ENCODE data around the gene CD59. TPM values are rescaled to one million over a fixed set of nuclear protein-coding genes. Genes with fewer than 3 reads are reported as not detected.
A peak's percentile ranks its signal among the peaks of the same experiment; 100 is the strongest.

The CD59 gene
- total and polyA plus RNA-seq, 9 of the 15 experiments (the other 6 are each of a cell fraction or from before 2014, with no cell fraction given): 38.1 to 338 (median 173) TPM

DNA sequence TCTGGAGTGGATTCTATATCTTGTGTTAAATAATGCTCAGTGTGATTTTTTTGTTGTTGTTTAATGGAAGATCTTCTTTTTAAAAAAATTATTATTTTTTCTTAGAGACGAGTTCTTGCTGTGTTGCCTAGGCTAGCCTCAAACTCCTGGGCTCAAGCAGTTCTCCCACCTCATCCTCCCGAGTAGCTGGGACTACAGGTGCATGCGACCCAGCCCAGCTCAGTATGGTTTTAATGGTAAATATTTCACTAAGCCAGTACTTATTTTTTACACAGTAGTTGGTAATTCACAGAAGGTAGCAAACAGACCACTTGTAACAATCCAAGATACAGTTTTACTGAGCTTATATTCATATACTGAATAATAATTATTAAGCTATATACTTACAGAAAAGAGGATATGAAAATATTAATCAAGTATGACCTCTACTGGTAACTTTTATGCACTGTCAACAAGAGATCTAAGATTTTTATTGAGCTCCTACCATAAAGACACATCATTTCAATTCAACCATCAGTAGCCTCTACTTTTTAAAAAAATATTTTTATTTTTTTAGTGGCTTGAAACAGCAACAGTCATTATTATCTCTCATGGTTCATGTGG is 6.1 kb upstream of the CD59 start:
- DNase-seq (ENCODE audit: extremely low read depth in 1 of 4, low spot score in 3 of 4) (no peak), ATAC-seq (peak; percentile 54), FAIRE-seq (no peak)
- Histone ChIP-seq H3K79me2 (ENCODE audit: control insufficient read depth, insufficient read depth, low read length) (no peaks in the 10 kb centered on the region), H3K36me3 (ENCODE audit: control insufficient read depth, insufficient read depth, low read length) (peaks cover 18% of the 10 kb centered on the region), H3K9me3 (replicated peaks; ENCODE audit: control insufficient read depth, insufficient read depth, low read depth, low read length) (no peaks in the 10 kb centered on the region), H3K27ac (ENCODE audit: extremely low read depth, low read depth, low read length) (no peak overlapping the region), H2AFZ (ENCODE audit: low read depth, low read length) (no peak overlapping the region), H3K27me3 (ENCODE audit: control insufficient read depth in 2 of 2, insufficient read depth in 2 of 2, low read length in 2 of 2) (no peaks in the 10 kb centered on the region), H3K4me3 (no peak overlapping the region), H3K9me1 (ENCODE audit: control insufficient read depth, insufficient read depth, low read length) (no peaks in the 10 kb centered on the region), H3K4me2 (ENCODE audit: insufficient read depth, low read length) (no peak overlapping the region), H4K20me1 (replicated peaks; ENCODE audit: control insufficient read depth, insufficient read depth, low read length) (no peaks in the 10 kb centered on the region), H3K9ac (ENCODE audit: insufficient read depth in 1 of 2, low read depth in 2 of 2, low read length in 2 of 2) (no peak overlapping the region), H3K4me1 (replicated peaks in 1 of 2; ENCODE audit: control insufficient read depth in 2 of 2, insufficient read depth in 2 of 2, low read length in 2 of 2) (peaks cover 4 to 15% of the 10 kb centered on the region in 2 experiments; a peak in 3 of 5 replicates)
- intact Hi-C loops (cut with micrococcal nuclease) (loop anchor here (1.0 to 5.0 kb wide), 2 partner anchors 26 to 205 kb away; no protein-coding TSS in a partner anchor), in situ Hi-C loops (cut with MboI) (no loop called here)
- POLR2A ChIA-PET: interaction anchor here (0.6 to 1.1 kb wide), 8 partner anchors 10 to 240 kb away, joined by 3 to 5 read pairs (median 3); no protein-coding TSS in a partner anchor
- CTCF ChIA-PET (ENCODE audit: low intra/inter-chr PET ratio): interaction anchor here (1.4 to 1.8 kb wide), 2 partner anchors 26 to 200 kb away, joined by 5 to 19 read pairs; no protein-coding TSS in a partner anchor
- WGBS (ENCODE audit: insufficient coverage, low coverage, missing lambda C conversion rate): 54% methylated on average over 3 of the region's 3 CpGs
- no TSS peak for BruUV-seq (replicated peaks)
- TF ChIP-seq ZNF444 (CRISPR knock-in tag; IDR thresholded peaks at IDR 0.05): no peak
- TF ChIP-seq FOXK2 (conservative IDR thresholded peaks at IDR 0.05 in 1 of 2, IDR thresholded peaks at IDR 0.05 in 1 of 2; ENCODE audit: low read depth in 2 of 2): peak in 1 of 2 experiments; percentile 49; a peak in 1 of 4 replicates
- TF ChIP-seq, protein P1, sequence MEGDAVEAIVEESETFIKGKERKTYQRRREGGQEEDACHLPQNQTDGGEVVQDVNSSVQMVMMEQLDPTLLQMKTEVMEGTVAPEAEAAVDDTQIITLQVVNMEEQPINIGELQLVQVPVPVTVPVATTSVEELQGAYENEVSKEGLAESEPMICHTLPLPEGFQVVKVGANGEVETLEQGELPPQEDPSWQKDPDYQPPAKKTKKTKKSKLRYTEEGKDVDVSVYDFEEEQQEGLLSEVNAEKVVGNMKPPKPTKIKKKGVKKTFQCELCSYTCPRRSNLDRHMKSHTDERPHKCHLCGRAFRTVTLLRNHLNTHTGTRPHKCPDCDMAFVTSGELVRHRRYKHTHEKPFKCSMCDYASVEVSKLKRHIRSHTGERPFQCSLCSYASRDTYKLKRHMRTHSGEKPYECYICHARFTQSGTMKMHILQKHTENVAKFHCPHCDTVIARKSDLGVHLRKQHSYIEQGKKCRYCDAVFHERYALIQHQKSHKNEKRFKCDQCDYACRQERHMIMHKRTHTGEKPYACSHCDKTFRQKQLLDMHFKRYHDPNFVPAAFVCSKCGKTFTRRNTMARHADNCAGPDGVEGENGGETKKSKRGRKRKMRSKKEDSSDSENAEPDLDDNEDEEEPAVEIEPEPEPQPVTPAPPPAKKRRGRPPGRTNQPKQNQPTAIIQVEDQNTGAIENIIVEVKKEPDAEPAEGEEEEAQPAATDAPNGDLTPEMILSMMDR (IDR thresholded peaks at IDR 0.05 in 2 of 3, conservative IDR thresholded peaks at IDR 0.05 in 1 of 3; ENCODE audit: insufficient read depth in 2 of 3, low read depth in 1 of 3, low read length in 3 of 3): peak; percentile 28 to 75 (median 35); a peak in 3 of 6 replicates
- TF ChIP-seq, protein P2, sequence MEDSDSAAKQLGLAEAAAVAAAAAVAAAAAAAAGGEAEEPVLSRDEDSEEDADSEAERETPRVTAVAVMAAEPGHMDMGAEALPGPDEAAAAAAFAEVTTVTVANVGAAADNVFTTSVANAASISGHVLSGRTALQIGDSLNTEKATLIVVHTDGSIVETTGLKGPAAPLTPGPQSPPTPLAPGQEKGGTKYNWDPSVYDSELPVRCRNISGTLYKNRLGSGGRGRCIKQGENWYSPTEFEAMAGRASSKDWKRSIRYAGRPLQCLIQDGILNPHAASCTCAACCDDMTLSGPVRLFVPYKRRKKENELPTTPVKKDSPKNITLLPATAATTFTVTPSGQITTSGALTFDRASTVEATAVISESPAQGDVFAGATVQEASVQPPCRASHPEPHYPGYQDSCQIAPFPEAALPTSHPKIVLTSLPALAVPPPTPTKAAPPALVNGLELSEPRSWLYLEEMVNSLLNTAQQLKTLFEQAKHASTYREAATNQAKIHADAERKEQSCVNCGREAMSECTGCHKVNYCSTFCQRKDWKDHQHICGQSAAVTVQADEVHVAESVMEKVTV (CRISPR knock-in tag; IDR thresholded peaks at IDR 0.05): peak; percentile 67
- TF ChIP-seq, protein P3, sequence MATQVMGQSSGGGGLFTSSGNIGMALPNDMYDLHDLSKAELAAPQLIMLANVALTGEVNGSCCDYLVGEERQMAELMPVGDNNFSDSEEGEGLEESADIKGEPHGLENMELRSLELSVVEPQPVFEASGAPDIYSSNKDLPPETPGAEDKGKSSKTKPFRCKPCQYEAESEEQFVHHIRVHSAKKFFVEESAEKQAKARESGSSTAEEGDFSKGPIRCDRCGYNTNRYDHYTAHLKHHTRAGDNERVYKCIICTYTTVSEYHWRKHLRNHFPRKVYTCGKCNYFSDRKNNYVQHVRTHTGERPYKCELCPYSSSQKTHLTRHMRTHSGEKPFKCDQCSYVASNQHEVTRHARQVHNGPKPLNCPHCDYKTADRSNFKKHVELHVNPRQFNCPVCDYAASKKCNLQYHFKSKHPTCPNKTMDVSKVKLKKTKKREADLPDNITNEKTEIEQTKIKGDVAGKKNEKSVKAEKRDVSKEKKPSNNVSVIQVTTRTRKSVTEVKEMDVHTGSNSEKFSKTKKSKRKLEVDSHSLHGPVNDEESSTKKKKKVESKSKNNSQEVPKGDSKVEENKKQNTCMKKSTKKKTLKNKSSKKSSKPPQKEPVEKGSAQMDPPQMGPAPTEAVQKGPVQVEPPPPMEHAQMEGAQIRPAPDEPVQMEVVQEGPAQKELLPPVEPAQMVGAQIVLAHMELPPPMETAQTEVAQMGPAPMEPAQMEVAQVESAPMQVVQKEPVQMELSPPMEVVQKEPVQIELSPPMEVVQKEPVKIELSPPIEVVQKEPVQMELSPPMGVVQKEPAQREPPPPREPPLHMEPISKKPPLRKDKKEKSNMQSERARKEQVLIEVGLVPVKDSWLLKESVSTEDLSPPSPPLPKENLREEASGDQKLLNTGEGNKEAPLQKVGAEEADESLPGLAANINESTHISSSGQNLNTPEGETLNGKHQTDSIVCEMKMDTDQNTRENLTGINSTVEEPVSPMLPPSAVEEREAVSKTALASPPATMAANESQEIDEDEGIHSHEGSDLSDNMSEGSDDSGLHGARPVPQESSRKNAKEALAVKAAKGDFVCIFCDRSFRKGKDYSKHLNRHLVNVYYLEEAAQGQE (IDR thresholded peaks at IDR 0.05; ENCODE audit: borderline replicate concordance): peak; percentile 65; the same call in 1 of the 2 replicates
- TF ChIP-seq, protein P3 (CRISPR knock-in tag; IDR thresholded peaks at IDR 0.05; ENCODE audit: low read depth): no peak
- TF ChIP-seq PPARD (CRISPR knock-in tag; IDR thresholded peaks at IDR 0.05): no peak
- peak; percentile 73 to 79 for TF ChIP-seq RAD21 (CRISPR knock-in tag; conservative IDR thresholded peaks at IDR 0.05 in 1 of 2, IDR thresholded peaks at IDR 0.05 in 1 of 2)

Measured in K562 (cell line).